Natural killer cell (primary cell): ENCODE data around the gene SOX4. TPM values are rescaled to one million over a fixed set of nuclear protein-coding genes. Genes with fewer than 3 reads are reported as not detected.

ENCODE experiments used
- ATAC-seq, 3 donors: fragments of 150-1000 bp in 2 of 3; fragments of 200-7000 bp in 1 of 3; cut with Tn5 transposase; 1 replicate in 1 of 3; 2 replicates in 2 of 3; pipeline ENCODE4 v1.10.0; 2021; ENCODE audit warnings: mild to moderate bottlenecking in 2 of 3, moderate library complexity in 2 of 3
- DNase-seq, 2 donors: peaks; one replicate each; pipeline versions ENCODE4 v3.0.0 to v3.0.0-alpha.2; 2013 to 2021; ENCODE audit warnings: mixed read lengths in 1 of 2
- H3K27ac ChIP-seq: one replicate; pipeline ENCODE4 v1.5.1; 2013; ENCODE audit warnings: mild to moderate bottlenecking, low read length
- H3K27me3 ChIP-seq: one replicate; pipeline ENCODE4 v1.6.1; 2013; ENCODE audit warnings: low read length; ENCODE audit not compliant: control insufficient read depth, insufficient read depth
- H3K36me3 ChIP-seq: one replicate; pipeline ENCODE4 v1.6.1; 2013; ENCODE audit warnings: low read length; ENCODE audit not compliant: control insufficient read depth, insufficient read depth
- H3K4me1 ChIP-seq: one replicate; pipeline ENCODE4 v1.6.1; 2013; ENCODE audit warnings: low read length; ENCODE audit not compliant: control insufficient read depth, insufficient read depth
- H3K4me3 ChIP-seq: one replicate; pipeline ENCODE4 v1.5.1; 2013; ENCODE audit warnings: low read length
- H3K9me3 ChIP-seq: one replicate; pipeline ENCODE4 v1.6.1; 2013; ENCODE audit warnings: low read length; ENCODE audit not compliant: control insufficient read depth, insufficient read depth
- H3K27ac Mint-ChIP-seq, 2 donors: one replicate each; pipeline ENCODE4 v1.8.0; 2022; ENCODE audit warnings: mild to moderate bottlenecking in 2 of 2, mixed read lengths in 2 of 2, moderate library complexity in 1 of 2
- H3K27me3 Mint-ChIP-seq, 2 donors: one replicate each; pipeline ENCODE4 v1.8.0; 2022; ENCODE audit warnings: low read depth in 2 of 2, mixed read lengths in 2 of 2
- H3K36me3 Mint-ChIP-seq: one replicate; pipeline ENCODE4 v1.8.0; 2022; ENCODE audit warnings: mixed read lengths
- H3K4me1 Mint-ChIP-seq, 2 donors: one replicate each; pipeline ENCODE4 v1.8.0; 2022; ENCODE audit warnings: mixed read lengths in 2 of 2
- H3K4me3 Mint-ChIP-seq: one replicate; pipeline ENCODE4 v1.8.0; 2022; ENCODE audit warnings: mild to moderate bottlenecking, moderate library complexity, mixed read lengths
- H3K9me3 Mint-ChIP-seq, 2 donors: one replicate each; pipeline ENCODE4 v1.8.0; 2022; ENCODE audit warnings: mixed read lengths in 2 of 2
- CTCF ChIP-seq: fragments of 200-600 bp; IDR thresholded peaks from one replicate; pipeline ENCODE4 v1.8.0; 2022; ENCODE audit warnings: antibody characterized with exemption
- WGBS: methylation state at CpG from one replicate; pipeline ENCODE4 v1.1.7; 2013; ENCODE audit warnings: missing lambda C conversion rate; ENCODE audit not compliant: insufficient coverage; 5-methylcytosine and 5-hydroxymethylcytosine counted together
- intact Hi-C: fragments of 100-400 bp; cut with micrococcal nuclease; formaldehyde crosslinking; loops from one replicate; pipeline ENCODE4 v1.14.2; 2022
- total RNA-seq, 4 donors: library from RNA; stranded (reverse); fragments of 120-200 nt in 1 of 4; gene quantifications; one replicate each; pipeline versions ENCODE4 v1.2.3 to v1.2.4, GENCODE V29; 2013 to 2022

Gene SOX4
- total RNA-seq, 3 donors from 2014 or later (not counting 1 experiment from before 2014, with no cell fraction given): 4.4 to 7.6 (median 6.4) TPM

- peaks cover 0 to 9% of the 10 kb centered on the region in 2 donors for H3K27me3 Mint-ChIP-seq
- no peak for ATAC-seq
- no peak for DNase-seq
- H3K36me3 Mint-ChIP-seq: no peaks in the 10 kb centered on the region
- H3K9me3 Mint-ChIP-seq: no peaks in the 10 kb centered on the region
- H3K4me3 ChIP-seq: no peak overlapping the region
- H3K4me3 Mint-ChIP-seq: no peak overlapping the region
- intact Hi-C loops: no loop called here
- no peaks in the 10 kb centered on the region for H3K4me1 ChIP-seq
- no peak overlapping the region for H3K27ac Mint-ChIP-seq
- WGBS: 61% methylated on average over 5 of the region's 5 CpGs
- no peaks in the 10 kb centered on the region for H3K27me3 ChIP-seq
- no peak for TF ChIP-seq CTCF
- H3K27ac ChIP-seq: no peak overlapping the region
- no peaks in the 10 kb centered on the region for H3K9me3 ChIP-seq
- no peaks in the 10 kb centered on the region for H3K36me3 ChIP-seq
- H3K4me1 Mint-ChIP-seq: no peaks in the 10 kb centered on the region
Measured at GRCh38 chr6:21616005-21616404, 22.5 kb downstream of the SOX4 start.

GRCh38 chr6:21625642-21626041 lies 32.1 kb downstream of the SOX4 start:
- H3K36me3 Mint-ChIP-seq: no peaks in the 10 kb centered on the region
- intact Hi-C loops: no loop called here
- TF ChIP-seq CTCF: no peak
- H3K4me1 ChIP-seq: no peaks in the 10 kb centered on the region
- H3K27me3 Mint-ChIP-seq: no peaks in the 10 kb centered on the region
- no peaks in the 10 kb centered on the region for H3K9me3 ChIP-seq
- no peak overlapping the region for H3K27ac Mint-ChIP-seq
- ATAC-seq: no peak
- no peaks in the 10 kb centered on the region for H3K9me3 Mint-ChIP-seq
- H3K4me3 ChIP-seq: no peak overlapping the region
- DNase-seq: no peak
- no peak overlapping the region for H3K4me3 Mint-ChIP-seq
- H3K27me3 ChIP-seq: no peaks in the 10 kb centered on the region
- no peaks in the 10 kb centered on the region for H3K4me1 Mint-ChIP-seq
- no peaks in the 10 kb centered on the region for H3K36me3 ChIP-seq
- WGBS: 81% methylated on average over 7 of the region's 7 CpGs
- H3K27ac ChIP-seq: no peak overlapping the region

GRCh38 chr6:21626756-21627155 lies 33.2 kb downstream of the SOX4 start:
- Mint-ChIP-seq H3K27ac (no peak overlapping the region), H3K4me3 (no peak overlapping the region), H3K27me3 (no peaks in the 10 kb centered on the region), H3K4me1 (no peaks in the 10 kb centered on the region), H3K36me3 (no peaks in the 10 kb centered on the region), H3K9me3 (no peaks in the 10 kb centered on the region)
- H3K36me3 ChIP-seq: no peaks in the 10 kb centered on the region
- 71% methylated on average over 1 of the region's 1 CpG for WGBS
- no peaks in the 10 kb centered on the region for H3K9me3 ChIP-seq
- intact Hi-C loops: no loop called here
- H3K27ac ChIP-seq: no peak overlapping the region
- no peaks in the 10 kb centered on the region for H3K4me1 ChIP-seq
- ATAC-seq: no peak
- H3K27me3 ChIP-seq: no peaks in the 10 kb centered on the region
- H3K4me3 ChIP-seq: no peak overlapping the region
- DNase-seq: no peak
- no peak for TF ChIP-seq CTCF

GRCh38 chr6:21628160-21628559 lies 34.6 kb downstream of the SOX4 start:
- H3K27ac Mint-ChIP-seq: no peak overlapping the region
- TF ChIP-seq CTCF: no peak
- WGBS: 27% methylated on average over 4 of the region's 4 CpGs
- no peaks in the 10 kb centered on the region for H3K4me1 Mint-ChIP-seq
- H3K4me3 Mint-ChIP-seq: no peak overlapping the region
- no peaks in the 10 kb centered on the region for H3K36me3 Mint-ChIP-seq
- H3K4me1 ChIP-seq: no peaks in the 10 kb centered on the region
- ATAC-seq: peak in 1 of 3 donors; percentile 10
- no peaks in the 10 kb centered on the region for H3K27me3 ChIP-seq
- no peak overlapping the region for H3K27ac ChIP-seq
- H3K36me3 ChIP-seq: no peaks in the 10 kb centered on the region
- intact Hi-C loops: no loop called here
- no peaks in the 10 kb centered on the region for H3K9me3 ChIP-seq
- DNase-seq: no peak
- H3K4me3 ChIP-seq: no peak overlapping the region
- H3K27me3 Mint-ChIP-seq: no peaks in the 10 kb centered on the region
- H3K9me3 Mint-ChIP-seq: no peaks in the 10 kb centered on the region
